ENCODE results near the gene HES7. TPM values are rescaled to one million over a fixed set of nuclear protein-coding genes. Genes with fewer than 3 reads are reported as not detected.

The HES7 gene
- total and polyA plus RNA-seq, 3 experiments from 2014 or later, result 1.6 to 1.8 TPM; not detected in 1

- no peak overlapping the region for H3K27ac ChIP-seq (ENCODE audit: low read depth, low read length)
- H3K9me3 Mint-ChIP-seq, result no peaks in the 10 kb centered on the region
- peaks cover 0 to 2% of the 10 kb centered on the region in 2 donors for H3K27me3 Mint-ChIP-seq
- peaks cover 0 to 2% (median 0%) of the 10 kb centered on the region in 3 donors for H3K4me1 Mint-ChIP-seq
- no peaks in the 10 kb centered on the region for H3K36me3 Mint-ChIP-seq
- CTCF ChIA-PET, result interaction anchor here (1.2 to 8.2 kb wide), 6 partner anchors 10 to 167 kb away, joined by 3 to 108 read pairs (median 6); partner anchors contain the start of genes ALOXE3, HES7 and PER1
- peak overlapping the region in 1 of 8 donors; percentile 6 for H3K27ac Mint-ChIP-seq
- no peaks in the 10 kb centered on the region for H3K9me3 ChIP-seq (ENCODE audit: low read length)
- H3K27me3 ChIP-seq (ENCODE audit: insufficient read depth, low read length, poor library complexity, severe bottlenecking), result no peaks in the 10 kb centered on the region
- H3K4me3 Mint-ChIP-seq, result no peak overlapping the region
- no peak overlapping the region for H3K4me3 ChIP-seq (ENCODE audit: low read length)
- POLR2A ChIA-PET, result no interaction called here
- H3K4me1 ChIP-seq (ENCODE audit: insufficient read depth, low read length), result peaks cover 10% of the 10 kb centered on the region
- H3K36me3 ChIP-seq (ENCODE audit: insufficient read depth, low read length), result no peaks in the 10 kb centered on the region
- DNase-seq, result no peak
These were observed 10.0 kb upstream of the HES7 start for GRCh38 chr17:8133941-8134340.

- DNase-seq, result no peak
- Histone ChIP-seq H3K27ac (ENCODE audit: low read depth, low read length) (no peak overlapping the region), H3K4me3 (ENCODE audit: low read length) (no peak overlapping the region), H3K36me3 (ENCODE audit: insufficient read depth, low read length) (no peaks in the 10 kb centered on the region), H3K27me3 (ENCODE audit: insufficient read depth, low read length, poor library complexity, severe bottlenecking) (no peaks in the 10 kb centered on the region), H3K9me3 (ENCODE audit: low read length) (no peaks in the 10 kb centered on the region), H3K4me1 (ENCODE audit: insufficient read depth, low read length) (peaks cover 9% of the 10 kb centered on the region)
- Mint-ChIP-seq H3K36me3 (no peaks in the 10 kb centered on the region), H3K4me3 (no peak overlapping the region), H3K4me1 (peaks cover 0 to 2% (median 0%) of the 10 kb centered on the region in 3 donors), H3K9me3 (no peaks in the 10 kb centered on the region), H3K27ac (no peak overlapping the region), H3K27me3 (peaks cover 0 to 2% of the 10 kb centered on the region in 2 donors)
- ChIA-PET POLR2A (no interaction called here), CTCF (interaction anchor here (1.2 to 2.5 kb wide), 3 partner anchors 9 to 14 kb away, joined by 3 to 10 read pairs (median 7); partner anchors contain the start of genes ALOXE3 and HES7)
These were observed 9.5 kb upstream of the HES7 start for GRCh38 chr17:8133399-8133798.

- H3K36me3 Mint-ChIP-seq, result no peaks in the 10 kb centered on the region
- Histone ChIP-seq H3K4me3 (ENCODE audit: low read length) (no peak overlapping the region), H3K27ac (ENCODE audit: low read depth, low read length) (no peak overlapping the region), H3K9me3 (ENCODE audit: low read length) (no peaks in the 10 kb centered on the region), H3K4me1 (ENCODE audit: insufficient read depth, low read length) (peaks cover 3% of the 10 kb centered on the region), H3K27me3 (ENCODE audit: insufficient read depth, low read length, poor library complexity, severe bottlenecking) (no peaks in the 10 kb centered on the region), H3K36me3 (ENCODE audit: insufficient read depth, low read length) (no peaks in the 10 kb centered on the region)
- H3K27me3 Mint-ChIP-seq, result peaks cover 0 to 8% of the 10 kb centered on the region in 2 donors
- ChIA-PET POLR2A (interaction anchor here (0.8 kb wide), 1 partner anchor 287 kb away, joined by 3 read pairs; no protein-coding TSS in a partner anchor), CTCF (interaction anchor here (0.6 to 2.5 kb wide), 4 partner anchors 10 to 279 kb away, joined by 3 to 10 read pairs (median 5); partner anchors contain the start of gene ALOXE3)
- H3K4me3 Mint-ChIP-seq, result peak overlapping the region in 2 of 7 donors; percentile 4 to 61
- no peak overlapping the region for H3K27ac Mint-ChIP-seq
- peaks cover 4 to 5% (median 5%) of the 10 kb centered on the region in 3 donors for H3K4me1 Mint-ChIP-seq
- no peak for DNase-seq
- no peaks in the 10 kb centered on the region for H3K9me3 Mint-ChIP-seq
These were observed 8.0 kb upstream of the HES7 start for GRCh38 chr17:8131844-8132441.

- H3K4me1 ChIP-seq (ENCODE audit: insufficient read depth, low read length), result peaks cover 28% of the 10 kb centered on the region
- H3K27ac Mint-ChIP-seq, result peak overlapping the region in 1 of 8 donors; percentile 20
These were observed 4.3 kb upstream of the HES7 start for GRCh38 chr17:8128125-8128784.

GRCh38 chr17:8126491-8127066 is 2.7 kb upstream of the HES7 start:
- H3K9me3 Mint-ChIP-seq, result peaks cover 0 to 2% (median 0%) of the 10 kb centered on the region in 5 donors
- peaks cover 43 to 54% (median 51%) of the 10 kb centered on the region in 3 donors for H3K4me1 Mint-ChIP-seq
- no peak overlapping the region for H3K27ac ChIP-seq (ENCODE audit: low read depth, low read length)
- DNase-seq, result peak; percentile 30 to 55 (median 46)
- peaks cover 0 to 11% (median 0%) of the 10 kb centered on the region in 3 donors for H3K36me3 Mint-ChIP-seq
- peak overlapping the region; percentile 85 to 94 (median 92) for H3K4me3 Mint-ChIP-seq
- H3K9me3 ChIP-seq (ENCODE audit: low read length), result no peaks in the 10 kb centered on the region
- H3K27ac Mint-ChIP-seq, result peak overlapping the region; percentile 5 to 85 (median 77)
- H3K27me3 Mint-ChIP-seq, result peaks cover 17 to 31% of the 10 kb centered on the region in 2 donors
- H3K4me1 ChIP-seq (ENCODE audit: insufficient read depth, low read length), result peaks cover 40% of the 10 kb centered on the region
- H3K27me3 ChIP-seq (ENCODE audit: insufficient read depth, low read length, poor library complexity, severe bottlenecking), result peaks cover 7% of the 10 kb centered on the region
- no peaks in the 10 kb centered on the region for H3K36me3 ChIP-seq (ENCODE audit: insufficient read depth, low read length)
- CTCF ChIA-PET, result interaction anchor here (0.7 to 2.5 kb wide), 5 partner anchors 9 to 47 kb away, joined by 3 to 17 read pairs (median 3); partner anchors contain the start of gene ALOXE3
- POLR2A ChIA-PET, result interaction anchor here (1.3 to 2.3 kb wide), 3 partner anchors 11 to 95 kb away, joined by 4 to 8 read pairs (median 4); no protein-coding TSS in a partner anchor
- H3K4me3 ChIP-seq (ENCODE audit: low read length), result peak overlapping the region; percentile 91

More at GRCh38 chr17:8128125-8128784, 4.3 kb upstream of the HES7 start:
- Histone ChIP-seq H3K9me3 (ENCODE audit: low read length) (no peaks in the 10 kb centered on the region), H3K27ac (ENCODE audit: low read depth, low read length) (no peak overlapping the region), H3K4me3 (ENCODE audit: low read length) (no peak overlapping the region), H3K27me3 (ENCODE audit: insufficient read depth, low read length, poor library complexity, severe bottlenecking) (peaks cover 7% of the 10 kb centered on the region), H3K36me3 (ENCODE audit: insufficient read depth, low read length) (no peaks in the 10 kb centered on the region)
- Mint-ChIP-seq H3K27me3 (peaks cover 15 to 26% of the 10 kb centered on the region in 2 donors), H3K4me1 (peaks cover 36 to 41% (median 39%) of the 10 kb centered on the region in 3 donors), H3K4me3 (peak overlapping the region in 4 of 7 donors; percentile 20 to 69 (median 43)), H3K9me3 (peaks cover 0 to 2% (median 0%) of the 10 kb centered on the region in 5 donors), H3K36me3 (peaks cover 0 to 11% (median 0%) of the 10 kb centered on the region in 3 donors)
- CTCF ChIA-PET, result interaction anchor here (0.9 to 2.5 kb wide), 4 partner anchors 10 to 35 kb away, joined by 3 to 17 read pairs (median 4); no protein-coding TSS in a partner anchor
- no peak for DNase-seq
- POLR2A ChIA-PET, result interaction anchor here (2.3 kb wide), 1 partner anchor 10 kb away, joined by 8 read pairs; no protein-coding TSS in a partner anchor

GRCh38 chr17:8125947-8126490 is 2.1 kb upstream of the HES7 start:
- DNase-seq, result peak in 2 of 5 donors; percentile 22 to 33

More at GRCh38 chr17:8125947-8126490, 2.1 kb upstream of the HES7 start:
- Histone ChIP-seq H3K9me3 (ENCODE audit: low read length) (no peaks in the 10 kb centered on the region), H3K4me1 (ENCODE audit: insufficient read depth, low read length) (peaks cover 43% of the 10 kb centered on the region), H3K27me3 (ENCODE audit: insufficient read depth, low read length, poor library complexity, severe bottlenecking) (peaks cover 7% of the 10 kb centered on the region), H3K36me3 (ENCODE audit: insufficient read depth, low read length) (no peaks in the 10 kb centered on the region), H3K27ac (ENCODE audit: low read depth, low read length) (peak overlapping the region; percentile 24), H3K4me3 (ENCODE audit: low read length) (peak overlapping the region; percentile 91)
- Mint-ChIP-seq H3K36me3 (peaks cover 0 to 11% (median 0%) of the 10 kb centered on the region in 3 donors), H3K9me3 (peaks cover 0 to 2% (median 0%) of the 10 kb centered on the region in 5 donors), H3K4me3 (peak overlapping the region; percentile 84 to 94 (median 90)), H3K27ac (peak overlapping the region; percentile 16 to 91 (median 72)), H3K4me1 (peaks cover 44 to 57% (median 53%) of the 10 kb centered on the region in 3 donors), H3K27me3 (peaks cover 19 to 32% of the 10 kb centered on the region in 2 donors)
- CTCF ChIA-PET, result interaction anchor here (1.8 to 2.5 kb wide), 2 partner anchors 12 to 33 kb away, joined by 4 to 17 read pairs; no protein-coding TSS in a partner anchor
- POLR2A ChIA-PET, result interaction anchor here (1.3 to 2.3 kb wide), 3 partner anchors 12 to 96 kb away, joined by 4 to 8 read pairs (median 4); no protein-coding TSS in a partner anchor
